ENCODE data around the gene MSLN. TPM values are rescaled to one million over a fixed set of nuclear protein-coding genes. Genes with fewer than 3 reads are reported as not detected.

The MSLN gene
- total and polyA plus RNA-seq, 2 of the 8 experiments (the other 6 are each of a cell fraction or from before 2014, with no cell fraction given) = 0.28 to 0.50 TPM

- no peak for TF ChIP-seq CHD7 (IDR thresholded peaks at IDR 0.05; ENCODE audit: insufficient replicate concordance, low read length)
- TF ChIP-seq PHF8 (conservative IDR thresholded peaks at IDR 0.05; ENCODE audit: low read depth, low read length) = no peak
- no peak for TF ChIP-seq SUZ12 (IDR thresholded peaks at IDR 0.05; ENCODE audit: low read length)
- no peak for TF ChIP-seq CHD2 (IDR thresholded peaks at IDR 0.05; ENCODE audit: low read length)
Observed at GRCh38 chr16:718389-718788, 42.1 kb upstream of the MSLN start (continued).
